ENCODE data around the gene KBTBD7. TPM values are rescaled to one million over a fixed set of nuclear protein-coding genes. Genes with fewer than 3 reads are reported as not detected.

KBTBD7 gene
- total and polyA plus RNA-seq, 2 experiments from 2014 or later: 12.2 to 19.1 TPM

DNA sequence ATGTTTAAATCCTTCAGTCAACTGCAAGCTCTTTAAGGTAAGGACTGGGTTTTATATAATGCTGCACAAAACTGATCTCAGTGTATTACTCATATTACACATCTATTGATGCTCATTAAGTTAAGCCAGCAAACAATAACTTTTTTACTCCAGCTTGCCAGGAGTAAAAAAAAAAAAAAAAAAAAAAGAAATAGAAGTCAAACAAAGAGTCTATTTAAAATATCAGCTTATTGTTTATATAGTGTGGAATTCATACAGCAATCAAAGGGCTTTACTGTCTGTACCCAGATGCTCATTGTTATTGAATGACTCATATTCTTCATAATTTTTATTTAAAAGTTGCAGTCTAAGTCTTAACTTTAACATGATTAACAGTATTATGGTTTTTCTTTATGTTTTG is 21.8 kb upstream of the KBTBD7 start:
- H3K4me3 ChIP-seq: no peak overlapping the region
- Mint-ChIP-seq H3K4me3 (no peak overlapping the region), H3K4me1 (no peaks in the 10 kb centered on the region), H3K36me3 (ENCODE audit: low read depth) (peaks cover 10% of the 10 kb centered on the region), H3K27me3 (ENCODE audit: insufficient read depth, low read depth, poor library complexity) (no peaks in the 10 kb centered on the region), H3K9me3 (peaks cover 13% of the 10 kb centered on the region), H3K27ac (no peak overlapping the region)
- H3K27me3 ChIP-seq (ENCODE audit: insufficient read depth): no peaks in the 10 kb centered on the region
- no peaks in the 10 kb centered on the region for H3F3A ChIP-seq (replicated peaks; ENCODE audit: low read depth)
- no peak overlapping the region for H3K27ac ChIP-seq (ENCODE audit: low read depth)
- no peak overlapping the region for H2AFZ ChIP-seq
- H4K20me1 ChIP-seq (replicated peaks; ENCODE audit: insufficient read depth): no peaks in the 10 kb centered on the region
- no peaks in the 10 kb centered on the region for H3K9me2 ChIP-seq (ENCODE audit: insufficient read depth)
- TF ChIP-seq EZH2 (IDR thresholded peaks at IDR 0.05; ENCODE audit: low read depth, unreplicated experiment): no peak
- TF ChIP-seq, protein P1, sequence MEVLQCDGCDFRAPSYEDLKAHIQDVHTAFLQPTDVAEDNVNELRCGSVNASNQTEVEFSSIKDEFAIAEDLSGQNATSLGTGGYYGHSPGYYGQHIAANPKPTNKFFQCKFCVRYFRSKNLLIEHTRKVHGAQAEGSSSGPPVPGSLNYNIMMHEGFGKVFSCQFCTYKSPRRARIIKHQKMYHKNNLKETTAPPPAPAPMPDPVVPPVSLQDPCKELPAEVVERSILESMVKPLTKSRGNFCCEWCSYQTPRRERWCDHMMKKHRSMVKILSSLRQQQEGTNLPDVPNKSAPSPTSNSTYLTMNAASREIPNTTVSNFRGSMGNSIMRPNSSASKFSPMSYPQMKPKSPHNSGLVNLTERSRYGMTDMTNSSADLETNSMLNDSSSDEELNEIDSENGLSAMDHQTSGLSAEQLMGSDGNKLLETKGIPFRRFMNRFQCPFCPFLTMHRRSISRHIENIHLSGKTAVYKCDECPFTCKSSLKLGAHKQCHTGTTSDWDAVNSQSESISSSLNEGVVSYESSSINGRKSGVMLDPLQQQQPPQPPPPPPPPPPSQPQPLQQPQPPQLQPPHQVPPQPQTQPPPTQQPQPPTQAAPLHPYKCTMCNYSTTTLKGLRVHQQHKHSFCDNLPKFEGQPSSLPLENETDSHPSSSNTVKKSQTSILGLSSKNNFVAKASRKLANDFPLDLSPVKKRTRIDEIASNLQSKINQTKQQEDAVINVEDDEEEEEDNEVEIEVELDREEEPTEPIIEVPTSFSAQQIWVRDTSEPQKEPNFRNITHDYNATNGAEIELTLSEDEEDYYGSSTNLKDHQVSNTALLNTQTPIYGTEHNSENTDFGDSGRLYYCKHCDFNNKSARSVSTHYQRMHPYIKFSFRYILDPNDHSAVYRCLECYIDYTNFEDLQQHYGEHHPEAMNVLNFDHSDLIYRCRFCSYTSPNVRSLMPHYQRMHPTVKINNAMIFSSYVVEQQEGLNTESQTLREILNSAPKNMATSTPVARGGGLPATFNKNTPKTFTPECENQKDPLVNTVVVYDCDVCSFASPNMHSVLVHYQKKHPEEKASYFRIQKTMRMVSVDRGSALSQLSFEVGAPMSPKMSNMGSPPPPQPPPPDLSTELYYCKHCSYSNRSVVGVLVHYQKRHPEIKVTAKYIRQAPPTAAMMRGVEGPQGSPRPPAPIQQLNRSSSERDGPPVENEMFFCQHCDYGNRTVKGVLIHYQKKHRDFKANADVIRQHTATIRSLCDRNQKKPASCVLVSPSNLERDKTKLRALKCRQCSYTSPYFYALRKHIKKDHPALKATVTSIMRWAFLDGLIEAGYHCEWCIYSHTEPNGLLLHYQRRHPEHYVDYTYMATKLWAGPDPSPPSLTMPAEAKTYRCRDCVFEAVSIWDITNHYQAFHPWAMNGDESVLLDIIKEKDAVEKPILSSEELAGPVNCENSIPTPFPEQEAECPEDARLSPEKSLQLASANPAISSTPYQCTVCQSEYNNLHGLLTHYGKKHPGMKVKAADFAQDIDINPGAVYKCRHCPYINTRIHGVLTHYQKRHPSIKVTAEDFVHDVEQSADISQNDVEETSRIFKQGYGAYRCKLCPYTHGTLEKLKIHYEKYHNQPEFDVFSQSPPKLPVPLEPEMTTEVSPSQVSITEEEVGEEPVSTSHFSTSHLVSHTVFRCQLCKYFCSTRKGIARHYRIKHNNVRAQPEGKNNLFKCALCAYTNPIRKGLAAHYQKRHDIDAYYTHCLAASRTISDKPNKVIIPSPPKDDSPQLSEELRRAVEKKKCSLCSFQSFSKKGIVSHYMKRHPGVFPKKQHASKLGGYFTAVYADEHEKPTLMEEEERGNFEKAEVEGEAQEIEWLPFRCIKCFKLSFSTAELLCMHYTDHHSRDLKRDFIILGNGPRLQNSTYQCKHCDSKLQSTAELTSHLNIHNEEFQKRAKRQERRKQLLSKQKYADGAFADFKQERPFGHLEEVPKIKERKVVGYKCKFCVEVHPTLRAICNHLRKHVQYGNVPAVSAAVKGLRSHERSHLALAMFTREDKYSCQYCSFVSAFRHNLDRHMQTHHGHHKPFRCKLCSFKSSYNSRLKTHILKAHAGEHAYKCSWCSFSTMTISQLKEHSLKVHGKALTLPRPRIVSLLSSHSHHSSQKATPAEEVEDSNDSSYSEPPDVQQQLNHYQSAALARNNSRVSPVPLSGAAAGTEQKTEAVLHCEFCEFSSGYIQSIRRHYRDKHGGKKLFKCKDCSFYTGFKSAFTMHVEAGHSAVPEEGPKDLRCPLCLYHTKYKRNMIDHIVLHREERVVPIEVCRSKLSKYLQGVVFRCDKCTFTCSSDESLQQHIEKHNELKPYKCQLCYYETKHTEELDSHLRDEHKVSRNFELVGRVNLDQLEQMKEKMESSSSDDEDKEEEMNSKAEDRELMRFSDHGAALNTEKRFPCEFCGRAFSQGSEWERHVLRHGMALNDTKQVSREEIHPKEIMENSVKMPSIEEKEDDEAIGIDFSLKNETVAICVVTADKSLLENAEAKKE (CRISPR knock-in tag; IDR thresholded peaks at IDR 0.05): no peak
- TF ChIP-seq STAT1 (IDR thresholded peaks at IDR 0.05; ENCODE audit: unreplicated experiment): no peak
- TF ChIP-seq, protein P2, sequence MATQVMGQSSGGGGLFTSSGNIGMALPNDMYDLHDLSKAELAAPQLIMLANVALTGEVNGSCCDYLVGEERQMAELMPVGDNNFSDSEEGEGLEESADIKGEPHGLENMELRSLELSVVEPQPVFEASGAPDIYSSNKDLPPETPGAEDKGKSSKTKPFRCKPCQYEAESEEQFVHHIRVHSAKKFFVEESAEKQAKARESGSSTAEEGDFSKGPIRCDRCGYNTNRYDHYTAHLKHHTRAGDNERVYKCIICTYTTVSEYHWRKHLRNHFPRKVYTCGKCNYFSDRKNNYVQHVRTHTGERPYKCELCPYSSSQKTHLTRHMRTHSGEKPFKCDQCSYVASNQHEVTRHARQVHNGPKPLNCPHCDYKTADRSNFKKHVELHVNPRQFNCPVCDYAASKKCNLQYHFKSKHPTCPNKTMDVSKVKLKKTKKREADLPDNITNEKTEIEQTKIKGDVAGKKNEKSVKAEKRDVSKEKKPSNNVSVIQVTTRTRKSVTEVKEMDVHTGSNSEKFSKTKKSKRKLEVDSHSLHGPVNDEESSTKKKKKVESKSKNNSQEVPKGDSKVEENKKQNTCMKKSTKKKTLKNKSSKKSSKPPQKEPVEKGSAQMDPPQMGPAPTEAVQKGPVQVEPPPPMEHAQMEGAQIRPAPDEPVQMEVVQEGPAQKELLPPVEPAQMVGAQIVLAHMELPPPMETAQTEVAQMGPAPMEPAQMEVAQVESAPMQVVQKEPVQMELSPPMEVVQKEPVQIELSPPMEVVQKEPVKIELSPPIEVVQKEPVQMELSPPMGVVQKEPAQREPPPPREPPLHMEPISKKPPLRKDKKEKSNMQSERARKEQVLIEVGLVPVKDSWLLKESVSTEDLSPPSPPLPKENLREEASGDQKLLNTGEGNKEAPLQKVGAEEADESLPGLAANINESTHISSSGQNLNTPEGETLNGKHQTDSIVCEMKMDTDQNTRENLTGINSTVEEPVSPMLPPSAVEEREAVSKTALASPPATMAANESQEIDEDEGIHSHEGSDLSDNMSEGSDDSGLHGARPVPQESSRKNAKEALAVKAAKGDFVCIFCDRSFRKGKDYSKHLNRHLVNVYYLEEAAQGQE (IDR thresholded peaks at IDR 0.05; ENCODE audit: unreplicated experiment): no peak
- TF ChIP-seq POLR2AphosphoS5 (IDR thresholded peaks at IDR 0.05; ENCODE audit: low read depth): no peak
- TF ChIP-seq, protein P3, sequence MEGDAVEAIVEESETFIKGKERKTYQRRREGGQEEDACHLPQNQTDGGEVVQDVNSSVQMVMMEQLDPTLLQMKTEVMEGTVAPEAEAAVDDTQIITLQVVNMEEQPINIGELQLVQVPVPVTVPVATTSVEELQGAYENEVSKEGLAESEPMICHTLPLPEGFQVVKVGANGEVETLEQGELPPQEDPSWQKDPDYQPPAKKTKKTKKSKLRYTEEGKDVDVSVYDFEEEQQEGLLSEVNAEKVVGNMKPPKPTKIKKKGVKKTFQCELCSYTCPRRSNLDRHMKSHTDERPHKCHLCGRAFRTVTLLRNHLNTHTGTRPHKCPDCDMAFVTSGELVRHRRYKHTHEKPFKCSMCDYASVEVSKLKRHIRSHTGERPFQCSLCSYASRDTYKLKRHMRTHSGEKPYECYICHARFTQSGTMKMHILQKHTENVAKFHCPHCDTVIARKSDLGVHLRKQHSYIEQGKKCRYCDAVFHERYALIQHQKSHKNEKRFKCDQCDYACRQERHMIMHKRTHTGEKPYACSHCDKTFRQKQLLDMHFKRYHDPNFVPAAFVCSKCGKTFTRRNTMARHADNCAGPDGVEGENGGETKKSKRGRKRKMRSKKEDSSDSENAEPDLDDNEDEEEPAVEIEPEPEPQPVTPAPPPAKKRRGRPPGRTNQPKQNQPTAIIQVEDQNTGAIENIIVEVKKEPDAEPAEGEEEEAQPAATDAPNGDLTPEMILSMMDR (conservative IDR thresholded peaks at IDR 0.05; ENCODE audit: low read depth in 2 of 2): no peak
- no peak for TF ChIP-seq CREB1 (CRISPR knock-in tag; IDR thresholded peaks at IDR 0.05; ENCODE audit: low read depth)
- TF ChIP-seq JUNB (IDR thresholded peaks at IDR 0.05; ENCODE audit: unreplicated experiment): no peak
- TF ChIP-seq, protein P4, sequence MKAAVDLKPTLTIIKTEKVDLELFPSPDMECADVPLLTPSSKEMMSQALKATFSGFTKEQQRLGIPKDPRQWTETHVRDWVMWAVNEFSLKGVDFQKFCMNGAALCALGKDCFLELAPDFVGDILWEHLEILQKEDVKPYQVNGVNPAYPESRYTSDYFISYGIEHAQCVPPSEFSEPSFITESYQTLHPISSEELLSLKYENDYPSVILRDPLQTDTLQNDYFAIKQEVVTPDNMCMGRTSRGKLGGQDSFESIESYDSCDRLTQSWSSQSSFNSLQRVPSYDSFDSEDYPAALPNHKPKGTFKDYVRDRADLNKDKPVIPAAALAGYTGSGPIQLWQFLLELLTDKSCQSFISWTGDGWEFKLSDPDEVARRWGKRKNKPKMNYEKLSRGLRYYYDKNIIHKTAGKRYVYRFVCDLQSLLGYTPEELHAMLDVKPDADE (IDR thresholded peaks at IDR 0.05): no peak
- no peak for TF ChIP-seq NANOG (IDR thresholded peaks at IDR 0.05; ENCODE audit: borderline replicate concordance)
- H3K4me1 ChIP-seq (ENCODE audit: insufficient read depth): no peaks in the 10 kb centered on the region
- ATAC-seq (no peak), DNase-seq (ENCODE audit: low spot score) (no peak)
- no peaks in the 10 kb centered on the region for H3K36me3 ChIP-seq (ENCODE audit: insufficient read depth)
- H3K79me2 ChIP-seq (replicated peaks; ENCODE audit: insufficient read depth): no peaks in the 10 kb centered on the region
- no peak overlapping the region for H3K4me2 ChIP-seq
